K562 (cell line): Measurements from ENCODE around the gene BHLHE40. TPM values are rescaled to one million over a fixed set of nuclear protein-coding genes. Genes with fewer than 3 reads are reported as not detected.

Experiments
- BHLHE40 ChIP-seq: IDR thresholded peaks from 2 replicates; pipeline ENCODE4 v1.6.1; 2011; ENCODE audit warnings: low read length, improper control_type of control experiment
- CC2D1A ChIP-seq: fragments of 450-650 bp; IDR thresholded peaks from 2 replicates; pipeline ENCODE4 v1.6.1; 2017; ENCODE audit warnings: mild to moderate bottlenecking
- CXXC5 ChIP-seq: fragments of 250-450 bp; sonication (Bioruptor Pico); IDR thresholded peaks from 2 replicates; pipeline ENCODE4 v1.8.0; 2022; ENCODE audit warnings: inconsistent platforms, mild to moderate bottlenecking, moderate library complexity
- ELF1 ChIP-seq: fragments of 200-800 bp; sonication (Bioruptor generic); IDR thresholded peaks from 2 replicates; pipeline ENCODE4 v1.6.1; 2016; ENCODE audit warnings: missing genetic modification characterization, missing compliant biosample characterization
- ESRRA ChIP-seq: fragments of 450-650 bp; IDR thresholded peaks from 2 replicates; pipeline ENCODE4 v1.6.1; 2014; ENCODE audit warnings: low read depth, mild to moderate bottlenecking, moderate library complexity, borderline replicate concordance
- FOXM1 ChIP-seq, 2 experiments: fragments of 450-650 bp in 1 of 2; sonication (generic) in 1 of 2; formaldehyde crosslinking in 1 of 2; IDR thresholded peaks; 2 replicates each; pipeline versions ENCODE4 v1.6.1 to v1.9.0; 2017 to 2022; ENCODE audit warnings: low read depth in 2 of 2, mild to moderate bottlenecking in 2 of 2, missing genetic modification reagents in 1 of 2, moderate library complexity in 1 of 2
- HMGN3 ChIP-seq: IDR thresholded peaks from 2 replicates; pipeline ENCODE4 v1.6.1; 2011; ENCODE audit warnings: borderline replicate concordance, low read depth, mild to moderate bottlenecking, mixed read lengths, low read length; ENCODE audit not compliant: insufficient read length; ENCODE audit errors: extremely low read depth
- HSF4 ChIP-seq: fragments of 250-450 bp; sonication (Bioruptor Pico); IDR thresholded peaks from 2 replicates; pipeline ENCODE4 v2.1.2; 2022; ENCODE audit warnings: mild to moderate bottlenecking, moderate library complexity, borderline replicate concordance
- KLF13 ChIP-seq: fragments of 450-650 bp; IDR thresholded peaks from 2 replicates; pipeline ENCODE4 v1.6.1; 2016; ENCODE audit warnings: missing genetic modification characterization, low read depth, mild to moderate bottlenecking, missing compliant biosample characterization, moderate library complexity, borderline replicate concordance
- MEIS2 ChIP-seq: fragments of 450-650 bp; IDR thresholded peaks from 2 replicates; pipeline ENCODE4 v1.6.1; 2014; ENCODE audit warnings: mild to moderate bottlenecking; ENCODE audit not compliant: partially characterized antibody
- NEUROD1 ChIP-seq: fragments of 150-350 bp; IDR thresholded peaks from 2 replicates; pipeline ENCODE4 v1.6.1; 2014; ENCODE audit warnings: borderline replicate concordance, low read length, low read depth; ENCODE audit not compliant: partially characterized antibody
- POU5F1 ChIP-seq: fragments of 150-350 bp; IDR thresholded peaks from 2 replicates; pipeline ENCODE4 v1.6.1; 2014; ENCODE audit warnings: borderline replicate concordance, low read length, low read depth, mild to moderate bottlenecking; ENCODE audit not compliant: partially characterized antibody
- RFX7 ChIP-seq: fragments of 250-450 bp; sonication (Bioruptor Pico); IDR thresholded peaks from 2 replicates; pipeline ENCODE4 v1.5.1; 2021; ENCODE audit warnings: mild to moderate bottlenecking
- ZBTB11 ChIP-seq, 3 experiments: fragments of 200-800 bp in 1 of 3; fragments of 250-450 bp in 1 of 3; fragments of 450-650 bp in 1 of 3; sonication (Bioruptor Pico) in 1 of 3; sonication (Bioruptor generic) in 1 of 3; formaldehyde crosslinking in 1 of 3; IDR thresholded peaks; 2 replicates each; pipeline versions ENCODE4 v1.6.1 to v1.8.0; 2016 to 2022; ENCODE audit warnings: mild to moderate bottlenecking in 2 of 3, missing genetic modification characterization in 2 of 3, missing compliant biosample characterization in 1 of 3, moderate library complexity in 1 of 3
- ZNF124 ChIP-seq: sonication (generic); formaldehyde crosslinking; IDR thresholded peaks from 2 replicates; pipeline ENCODE4 v1.8.1; 2022; ENCODE audit warnings: missing genetic modification reagents
- ZNF431 ChIP-seq: sonication (generic); formaldehyde crosslinking; IDR thresholded peaks from 2 replicates; pipeline ENCODE4 v1.8.0; 2022; ENCODE audit warnings: mild to moderate bottlenecking, missing genetic modification reagents
- polyA plus RNA-seq, 8 experiments: library from polyadenylated mRNA; depleted of rRNA in 4 of 8; stranded (reverse) in 5 of 8; unstranded in 3 of 8; fragments of >200 nt; fragmentation: Nextera tagmentation in 2 of 8; fragmentation: Illumina TruSeq in 1 of 8; extraction: Ambion mirVana in 2 of 8; extraction: Trizol in 1 of 8; gene quantifications; 2 replicates each; pipeline versions ENCODE4 v1.2.1 to v1.2.3, GENCODE V29; 2011 to 2014; ENCODE audit warnings: inconsistent platforms in 1 of 8, missing spikeins in 1 of 8
- total RNA-seq, 7 experiments: library from RNA; depleted of rRNA in 6 of 7; stranded (reverse); fragments of >200 nt in 6 of 7; fragmentation: Illumina TruSeq in 2 of 7; extraction: Trizol in 2 of 7; gene quantifications; 2 replicates each; pipeline versions ENCODE4 v1.2.1 to v1.2.3, GENCODE V29; 2011 to 2021; ENCODE audit warnings: low replicate concordance in 1 of 7
- TF ChIP-seq, protein P1 (sequence below): IDR thresholded peaks from 2 replicates; pipeline ENCODE4 v1.6.1; 2011; ENCODE audit warnings: borderline replicate concordance, low read depth, mild to moderate bottlenecking, moderate library complexity, low read length; ENCODE audit not compliant: insufficient read depth, poor library complexity, severe bottlenecking
- TF ChIP-seq, protein P2 (sequence below): fragments of 200-800 bp; sonication (Bioruptor generic); IDR thresholded peaks from 2 replicates; pipeline ENCODE4 v1.6.1; 2017; ENCODE audit warnings: missing genetic modification characterization, missing compliant biosample characterization

Gene BHLHE40
- total and polyA plus RNA-seq, 9 of the 15 experiments (the other 6 are each of a cell fraction or from before 2014, with no cell fraction given), result 12.0 to 83.9 (median 31.4) TPM

DNA sequence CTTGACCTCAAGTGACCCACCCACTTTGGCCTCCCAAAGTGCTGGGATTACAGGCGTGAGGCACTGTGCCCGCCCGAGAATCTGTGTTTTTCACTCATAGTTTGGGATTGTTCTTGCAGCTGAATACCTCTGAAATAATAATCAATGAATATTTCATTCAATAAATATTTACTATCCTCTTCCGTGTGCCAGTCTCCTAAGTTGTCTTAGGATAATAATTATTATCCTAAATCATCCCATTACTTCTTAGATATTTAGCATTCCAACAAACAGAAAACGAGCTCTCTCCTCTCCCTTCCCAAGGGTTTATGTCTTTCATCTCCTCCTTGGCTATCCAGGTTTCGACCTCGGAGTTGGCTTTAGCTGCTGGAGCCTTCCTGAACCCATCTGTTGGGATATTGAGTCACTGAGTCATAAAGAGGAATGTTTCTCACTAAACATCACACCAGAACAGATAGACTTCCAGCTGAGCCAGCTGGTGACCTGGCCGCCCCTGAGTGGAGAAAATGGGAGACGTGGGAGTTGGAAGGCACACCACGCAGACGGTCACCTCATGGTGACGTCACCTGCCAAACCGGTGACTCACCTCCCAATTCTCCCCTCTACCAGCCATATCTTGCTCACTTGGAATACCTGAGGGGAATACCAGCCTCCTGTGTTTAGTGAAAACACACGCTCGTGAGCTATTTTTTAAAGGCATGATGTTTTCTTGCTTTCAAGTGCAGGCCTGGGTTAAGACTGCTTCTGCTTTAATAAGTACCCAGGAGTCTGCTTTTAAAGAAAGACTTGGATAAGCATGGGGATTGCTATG is 43.9 kb downstream of the BHLHE40 start (continued):
- TF ChIP-seq ZBTB11 (CRISPR knock-in tag; IDR thresholded peaks at IDR 0.05), result peak in 1 of 3 experiments; percentile 40; a peak in 1 of 6 replicates
- no peak for TF ChIP-seq FOXM1 (IDR thresholded peaks at IDR 0.05; ENCODE audit: low read depth)
- TF ChIP-seq FOXM1 (CRISPR knock-in tag; IDR thresholded peaks at IDR 0.05; ENCODE audit: low read depth), result no peak
- no peak for TF ChIP-seq ELF1 (tag)
- TF ChIP-seq NEUROD1, result peak; percentile 88
- TF ChIP-seq CC2D1A, result peak; percentile 57; the same call in 1 of the 2 replicates
- peak; percentile 88 for TF ChIP-seq CXXC5
- peak; percentile 54; the same call in 1 of the 2 replicates for TF ChIP-seq ESRRA
- no peak for TF ChIP-seq ZNF124
- TF ChIP-seq POU5F1, result no peak
- TF ChIP-seq KLF13, result 0 out of 2 replicates have a peak, but pooled peaks have one; percentile 16
- TF ChIP-seq BHLHE40, result peak; percentile 86
- peak; percentile 43 for TF ChIP-seq MEIS2
- 0 out of 2 replicates have a peak, but pooled peaks have one; percentile 20 for TF ChIP-seq ZNF431 (CRISPR knock-in tag)
- TF ChIP-seq HSF4 (CRISPR knock-in tag), result no peak
- TF ChIP-seq, protein P1, sequence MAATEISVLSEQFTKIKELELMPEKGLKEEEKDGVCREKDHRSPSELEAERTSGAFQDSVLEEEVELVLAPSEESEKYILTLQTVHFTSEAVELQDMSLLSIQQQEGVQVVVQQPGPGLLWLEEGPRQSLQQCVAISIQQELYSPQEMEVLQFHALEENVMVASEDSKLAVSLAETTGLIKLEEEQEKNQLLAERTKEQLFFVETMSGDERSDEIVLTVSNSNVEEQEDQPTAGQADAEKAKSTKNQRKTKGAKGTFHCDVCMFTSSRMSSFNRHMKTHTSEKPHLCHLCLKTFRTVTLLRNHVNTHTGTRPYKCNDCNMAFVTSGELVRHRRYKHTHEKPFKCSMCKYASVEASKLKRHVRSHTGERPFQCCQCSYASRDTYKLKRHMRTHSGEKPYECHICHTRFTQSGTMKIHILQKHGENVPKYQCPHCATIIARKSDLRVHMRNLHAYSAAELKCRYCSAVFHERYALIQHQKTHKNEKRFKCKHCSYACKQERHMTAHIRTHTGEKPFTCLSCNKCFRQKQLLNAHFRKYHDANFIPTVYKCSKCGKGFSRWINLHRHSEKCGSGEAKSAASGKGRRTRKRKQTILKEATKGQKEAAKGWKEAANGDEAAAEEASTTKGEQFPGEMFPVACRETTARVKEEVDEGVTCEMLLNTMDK, result no peak
- no peak for TF ChIP-seq RFX7
- TF ChIP-seq HMGN3, result peak; percentile 35
- TF ChIP-seq, protein P2, sequence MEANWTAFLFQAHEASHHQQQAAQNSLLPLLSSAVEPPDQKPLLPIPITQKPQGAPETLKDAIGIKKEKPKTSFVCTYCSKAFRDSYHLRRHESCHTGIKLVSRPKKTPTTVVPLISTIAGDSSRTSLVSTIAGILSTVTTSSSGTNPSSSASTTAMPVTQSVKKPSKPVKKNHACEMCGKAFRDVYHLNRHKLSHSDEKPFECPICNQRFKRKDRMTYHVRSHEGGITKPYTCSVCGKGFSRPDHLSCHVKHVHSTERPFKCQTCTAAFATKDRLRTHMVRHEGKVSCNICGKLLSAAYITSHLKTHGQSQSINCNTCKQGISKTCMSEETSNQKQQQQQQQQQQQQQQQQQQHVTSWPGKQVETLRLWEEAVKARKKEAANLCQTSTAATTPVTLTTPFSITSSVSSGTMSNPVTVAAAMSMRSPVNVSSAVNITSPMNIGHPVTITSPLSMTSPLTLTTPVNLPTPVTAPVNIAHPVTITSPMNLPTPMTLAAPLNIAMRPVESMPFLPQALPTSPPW (CRISPR knock-in tag), result peak; percentile 65
